VCaP (cell line): ENCODE results near the gene MAPK1.
"Not testable (repeated sequence)": the region's sequence is repeated elsewhere in the genome, so short reads cannot be mapped to it uniquely, and the experiment has no call there.

ENCODE experiments used
- H3K27ac ChIP-seq: fragments of 450-650 bp; 2 replicates; pipeline ENCODE4 v1.5.1; 2017
- CTCF ChIP-seq: fragments of 450-650 bp; conservative IDR thresholded peaks from 2 replicates; pipeline ENCODE4 v1.5.1; 2017; ENCODE audit warnings: mild to moderate bottlenecking, moderate library complexity

Gene MAPK1

DNA sequence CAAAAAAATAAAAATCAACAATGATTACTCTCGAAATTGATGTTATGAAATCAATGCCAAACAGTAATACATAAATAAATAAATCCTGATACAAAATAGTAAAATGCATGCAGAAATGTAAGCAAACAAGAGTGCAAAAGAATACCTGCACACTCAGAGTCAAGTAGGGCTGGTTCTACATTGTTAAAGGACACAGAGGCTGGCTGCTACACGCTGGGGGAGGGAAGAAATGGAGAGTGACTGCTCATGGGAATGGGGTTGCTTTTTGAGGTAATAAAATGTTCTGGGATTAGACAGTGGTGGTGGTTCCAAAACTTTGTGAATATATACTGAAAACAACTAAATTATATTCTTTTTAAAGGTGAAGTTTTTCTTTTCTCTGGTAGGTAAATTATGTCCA is 32.1 kb downstream of the MAPK1 start:
- TF ChIP-seq CTCF, result no peak
- no peak overlapping the region for H3K27ac ChIP-seq

DNA sequence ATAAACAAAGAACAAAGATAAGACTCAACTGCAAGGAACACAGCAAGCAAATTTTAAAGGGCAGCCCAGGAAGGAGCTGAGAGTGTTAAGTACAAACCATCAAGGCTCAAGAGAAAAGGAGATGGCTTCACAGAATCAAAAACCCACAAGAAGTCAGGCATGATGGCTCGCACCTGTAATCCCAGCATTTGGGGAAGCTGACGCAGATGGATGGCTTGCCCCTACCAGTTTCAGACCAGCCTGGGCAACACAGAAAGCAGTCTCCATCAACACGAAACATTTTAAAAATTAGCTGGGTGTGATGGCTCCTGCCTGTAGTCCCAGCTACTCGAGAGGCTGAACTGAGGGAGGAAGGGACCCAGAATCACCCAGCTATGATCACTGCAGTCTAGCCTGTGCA is 32.6 kb downstream of the MAPK1 start:
- TF ChIP-seq CTCF, result no peak
- no peak overlapping the region for H3K27ac ChIP-seq

DNA sequence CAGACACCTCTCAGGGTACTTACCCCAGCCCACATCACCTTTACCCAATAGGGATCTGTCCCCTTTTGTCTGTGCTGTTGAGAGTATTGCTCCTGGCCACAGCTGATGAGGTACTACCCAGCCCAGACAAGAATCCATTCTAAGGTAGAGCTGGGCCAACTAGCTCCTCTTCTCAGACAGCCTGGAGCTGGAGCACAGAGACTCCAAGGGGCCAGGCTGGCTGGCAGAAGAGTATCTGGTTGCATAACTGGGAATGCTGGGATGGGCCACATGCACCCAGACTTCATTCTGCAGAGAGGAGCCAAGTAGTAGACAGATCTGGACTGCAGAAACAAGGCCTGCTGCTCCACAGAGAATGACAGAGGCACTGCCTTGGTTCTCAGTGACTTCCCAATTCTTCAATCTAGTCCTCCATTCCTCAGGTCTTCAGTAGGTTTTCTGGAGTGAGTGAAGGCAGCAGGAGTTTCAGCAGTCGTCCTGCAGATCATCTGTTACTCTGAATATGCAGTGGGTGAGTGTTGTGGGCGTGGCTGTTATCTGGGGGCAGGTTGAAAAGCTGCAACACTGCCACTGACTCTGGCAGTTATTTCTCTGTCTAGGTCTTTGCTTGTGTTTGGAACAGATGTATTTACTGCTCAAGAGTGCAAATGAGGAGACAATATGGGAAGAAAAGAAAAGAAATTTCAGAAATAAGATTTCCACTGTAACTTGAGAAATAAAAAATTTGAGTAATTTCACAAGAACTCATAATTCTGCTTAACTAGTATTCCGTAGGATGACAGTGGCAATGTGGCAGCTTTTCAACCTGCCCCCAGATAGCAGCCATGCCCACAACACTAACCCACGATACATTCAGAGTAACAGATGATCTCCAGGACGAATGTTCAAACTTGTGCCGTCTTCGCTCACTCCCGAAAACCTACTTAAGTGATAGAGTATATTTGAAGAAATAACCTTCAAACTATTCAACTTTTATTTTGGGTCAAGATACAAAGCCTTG is 34.9 kb downstream of the MAPK1 start:
- no peak for TF ChIP-seq CTCF
- H3K27ac ChIP-seq, result no peak overlapping the region

DNA sequence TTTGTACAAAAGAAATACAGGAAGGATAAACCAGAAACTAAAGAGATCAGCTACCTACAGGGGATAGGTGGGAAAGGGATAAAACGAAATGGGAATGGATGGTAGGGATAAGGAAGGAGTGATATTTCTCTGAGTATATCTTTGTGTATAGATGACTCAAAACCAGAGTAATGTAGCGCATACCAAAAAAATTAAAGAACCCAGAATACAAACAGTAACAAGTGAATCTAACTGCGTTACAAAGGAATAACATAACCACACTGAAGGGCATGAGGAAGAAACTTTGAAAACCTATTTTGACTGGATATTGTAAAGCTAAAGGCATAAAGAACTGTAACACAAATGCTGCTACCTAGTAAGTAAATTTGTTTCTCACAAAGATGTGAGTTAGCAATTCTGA is 37.9 kb downstream of the MAPK1 start:
- no peak overlapping the region for H3K27ac ChIP-seq
- no peak for TF ChIP-seq CTCF

DNA sequence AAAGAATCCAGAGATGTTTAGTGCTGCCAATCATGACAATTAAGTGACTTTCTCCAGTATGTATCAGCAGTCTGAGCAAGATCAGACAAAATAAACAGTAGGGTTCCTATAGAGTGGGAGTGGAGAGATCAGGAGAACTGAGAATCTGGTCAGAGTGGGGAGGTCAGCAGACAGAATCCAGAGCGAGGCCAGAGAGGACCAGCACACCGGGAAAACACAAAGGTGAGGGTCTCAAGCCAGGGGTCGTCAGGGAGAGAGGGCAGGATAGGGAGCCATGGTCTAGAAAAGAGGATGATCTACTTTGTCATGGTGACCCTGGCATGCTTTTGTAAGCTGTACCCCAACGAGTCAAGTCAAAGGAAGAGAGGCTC is 39.2 kb downstream of the MAPK1 start:
- TF ChIP-seq CTCF, result no peak
- no peak overlapping the region for H3K27ac ChIP-seq

- H3K27ac ChIP-seq, result no peak overlapping the region
- no peak for TF ChIP-seq CTCF
These were observed 39.7 kb downstream of the MAPK1 start for GRCh38 chr22:21827628-21828267.

GRCh38 chr22:21826204-21826603 is 41.2 kb downstream of the MAPK1 start:
- no peak for TF ChIP-seq CTCF
- H3K27ac ChIP-seq, result no peak overlapping the region

- not testable (repeated sequence) for H3K27ac ChIP-seq
These were observed 42.5 kb downstream of the MAPK1 start for GRCh38 chr22:21824962-21825361.
